H9 (cell line): ENCODE data around the gene BACH2. TPM values are rescaled to one million over a fixed set of nuclear protein-coding genes. Genes with fewer than 3 reads are reported as not detected.

Experiments used
- DNase-seq: peaks from one replicate; pipeline ENCODE4 v3.0.0-alpha.2; 2017
- H2AFZ ChIP-seq: one replicate; pipeline ENCODE4 v1.6.1; 2013; ENCODE audit warnings: mild to moderate bottlenecking, low read length, control low read depth, moderate library complexity
- H2AK5ac ChIP-seq: 2 replicates; pipeline ENCODE4 v1.6.1; 2013; ENCODE audit warnings: low read length, control low read depth, mixed read lengths; ENCODE audit not compliant: insufficient read length
- H2BK120ac ChIP-seq: one replicate; pipeline ENCODE4 v1.6.1; 2013; ENCODE audit warnings: low read depth, mild to moderate bottlenecking, low read length, control low read depth, inconsistent platforms; ENCODE audit not compliant: poor library complexity, severe bottlenecking
- H2BK12ac ChIP-seq: 2 replicates; pipeline ENCODE4 v1.6.1; 2013; ENCODE audit warnings: low read length, control low read depth, mixed read lengths, low read depth; ENCODE audit not compliant: insufficient read length
- H2BK15ac ChIP-seq: 2 replicates; pipeline ENCODE4 v1.6.1; 2013; ENCODE audit warnings: low read depth, low read length, control low read depth
- H2BK20ac ChIP-seq: one replicate; pipeline ENCODE4 v1.6.1; 2013; ENCODE audit warnings: low read depth, mild to moderate bottlenecking, low read length, control low read depth, inconsistent platforms; ENCODE audit not compliant: poor library complexity, severe bottlenecking
- H2BK5ac ChIP-seq: 2 replicates; pipeline ENCODE4 v1.6.1; 2013; ENCODE audit warnings: low read length, control low read depth, mixed read lengths; ENCODE audit not compliant: insufficient read length
- H3K14ac ChIP-seq: 2 replicates; pipeline ENCODE4 v1.6.1; 2013; ENCODE audit warnings: low read length, control low read depth; ENCODE audit not compliant: insufficient read depth
- H3K18ac ChIP-seq: 2 replicates; pipeline ENCODE4 v1.6.1; 2013; ENCODE audit warnings: low read depth, mild to moderate bottlenecking, mixed read lengths, low read length, control low read depth; ENCODE audit not compliant: insufficient read length
- H3K23ac ChIP-seq: 2 replicates; pipeline ENCODE4 v1.6.1; 2013; ENCODE audit warnings: low read length, control low read depth, mixed read lengths, low read depth; ENCODE audit not compliant: insufficient read length
- H3K23me2 ChIP-seq: 2 replicates; pipeline ENCODE4 v1.6.1; 2013; ENCODE audit warnings: low read depth, mild to moderate bottlenecking, mixed read lengths, low read length, control low read depth; ENCODE audit not compliant: insufficient read length, poor library complexity, severe bottlenecking
- H3K27ac ChIP-seq: 2 replicates; pipeline ENCODE4 v1.5.1; 2013; ENCODE audit warnings: low read length, control low read depth, mixed read lengths, low read depth; ENCODE audit not compliant: insufficient read length
- H3K27me3 ChIP-seq: 2 replicates; pipeline ENCODE4 v1.6.1; 2013; ENCODE audit warnings: low read length, control low read depth, inconsistent platforms; ENCODE audit not compliant: insufficient read depth
- H3K4ac ChIP-seq: 2 replicates; pipeline ENCODE4 v1.6.1; 2013; ENCODE audit warnings: low read depth, mild to moderate bottlenecking, control low read depth, inconsistent platforms, low read length, moderate library complexity
- H3K4me1 ChIP-seq: 2 replicates; pipeline ENCODE4 v1.6.1; 2013; ENCODE audit warnings: low read length, control low read depth, inconsistent platforms; ENCODE audit not compliant: insufficient read depth
- H3K4me2 ChIP-seq: 2 replicates; pipeline ENCODE4 v1.6.1; 2013; ENCODE audit warnings: low read length, control low read depth, mixed read lengths; ENCODE audit not compliant: insufficient read length, insufficient read depth
- H3K56ac ChIP-seq: 2 replicates; pipeline ENCODE4 v1.6.1; 2013; ENCODE audit warnings: low read depth, mild to moderate bottlenecking, mixed read lengths, low read length, control low read depth; ENCODE audit not compliant: insufficient read length
- H3K79me1 ChIP-seq: 2 replicates; pipeline ENCODE4 v1.6.1; 2013; ENCODE audit warnings: low read depth, mild to moderate bottlenecking, moderate library complexity, low read length, control low read depth, inconsistent platforms; ENCODE audit not compliant: insufficient read depth, poor library complexity, severe bottlenecking
- H3K79me2 ChIP-seq: 2 replicates; pipeline ENCODE4 v1.6.1; 2013; ENCODE audit warnings: low read length, control low read depth, inconsistent platforms; ENCODE audit not compliant: insufficient read depth
- H3K9ac ChIP-seq: 2 replicates; pipeline ENCODE4 v1.6.1; 2013; ENCODE audit warnings: low read length, control low read depth, mixed read lengths; ENCODE audit not compliant: insufficient read length; ENCODE audit errors: extremely low read depth
- H3K9me3 ChIP-seq: one replicate; pipeline ENCODE4 v1.6.1; 2013; ENCODE audit warnings: low read depth, low read length, inconsistent platforms; ENCODE audit not compliant: control insufficient read depth
- H3T11ph ChIP-seq: one replicate; pipeline ENCODE4 v1.6.1; 2013; ENCODE audit warnings: mild to moderate bottlenecking, low read length, control low read depth, inconsistent platforms
- H4K20me1 ChIP-seq: one replicate; pipeline ENCODE4 v1.6.1; 2013; ENCODE audit not compliant: control insufficient read depth, insufficient read length, insufficient read depth
- H4K5ac ChIP-seq: 2 replicates; pipeline ENCODE4 v1.6.1; 2013; ENCODE audit warnings: low read depth, mild to moderate bottlenecking, mixed read lengths, low read length, control low read depth; ENCODE audit not compliant: insufficient read length
- H4K8ac ChIP-seq: replicated peaks from 2 replicates; pipeline ENCODE4 v1.6.1; 2013; ENCODE audit warnings: low read length, control low read depth, mixed read lengths, low read depth; ENCODE audit not compliant: insufficient read length
- H4K91ac ChIP-seq: 2 replicates; pipeline ENCODE4 v1.6.1; 2013; ENCODE audit warnings: low read depth, mild to moderate bottlenecking, moderate library complexity, mixed read lengths, low read length, control low read depth; ENCODE audit not compliant: insufficient read length
- H3K27ac Mint-ChIP-seq, 3 experiments: 2 replicates in 2 of 3; 3 replicates in 1 of 3; pipeline ENCODE4 v1.8.0; 2020 to 2021; ENCODE audit warnings: mixed read lengths in 3 of 3, mild to moderate bottlenecking in 1 of 3, moderate library complexity in 1 of 3
- H3K27me3 Mint-ChIP-seq: 2 replicates; pipeline ENCODE4 v1.8.0; 2021; ENCODE audit warnings: low read depth, mild to moderate bottlenecking, moderate library complexity, mixed read lengths
- H3K36me3 Mint-ChIP-seq, 3 experiments: 2 replicates in 2 of 3; 3 replicates in 1 of 3; pipeline ENCODE4 v1.8.0; 2020 to 2021; ENCODE audit warnings: low read depth in 3 of 3, mixed read lengths in 3 of 3; ENCODE audit not compliant: insufficient read depth in 1 of 3
- H3K4me1 Mint-ChIP-seq, 2 experiments: 2 replicates each; pipeline ENCODE4 v1.8.0; 2020; ENCODE audit warnings: mixed read lengths in 2 of 2
- H3K4me3 Mint-ChIP-seq, 2 experiments: 2 replicates in 1 of 2; 3 replicates in 1 of 2; pipeline ENCODE4 v1.8.0; 2020 to 2021; ENCODE audit warnings: mild to moderate bottlenecking in 2 of 2, mixed read lengths in 2 of 2, moderate library complexity in 1 of 2
- H3K9me3 Mint-ChIP-seq, 2 experiments: 2 replicates in 1 of 2; 3 replicates in 1 of 2; pipeline ENCODE4 v1.8.0; 2020; ENCODE audit warnings: mild to moderate bottlenecking in 2 of 2, mixed read lengths in 2 of 2, moderate library complexity in 1 of 2
- WGBS: extraction: QIAGEN DNeasy Blood & Tissue Kit; methylation state at CpG from one replicate; pipeline ENCODE4 v1.1.7; 2013; ENCODE audit warnings: missing lambda C conversion rate, low lambda C conversion rate, mixed read lengths; ENCODE audit not compliant: insufficient read length; ENCODE audit errors: extremely low coverage; 5-methylcytosine and 5-hydroxymethylcytosine counted together
- total RNA-seq: library from RNA; stranded (reverse); gene quantifications from 2 replicates; pipeline ENCODE4 v1.2.1, GENCODE V29; 2021
- TF ChIP-seq, protein P1 (sequence below): fragments of 200-600 bp; sonication (generic); conservative IDR thresholded peaks from 3 replicates; pipeline ENCODE4 v1.8.0; 2021; ENCODE audit warnings: antibody characterized with exemption, mild to moderate bottlenecking

The BACH2 gene
- total RNA-seq, 1 experiment from 2014 or later: 2.0 TPM

- H2AK5ac ChIP-seq: no peak overlapping the region
- no peak overlapping the region for H2BK20ac ChIP-seq
- H3K27ac Mint-ChIP-seq: no peak overlapping the region
- TF ChIP-seq, protein P1, sequence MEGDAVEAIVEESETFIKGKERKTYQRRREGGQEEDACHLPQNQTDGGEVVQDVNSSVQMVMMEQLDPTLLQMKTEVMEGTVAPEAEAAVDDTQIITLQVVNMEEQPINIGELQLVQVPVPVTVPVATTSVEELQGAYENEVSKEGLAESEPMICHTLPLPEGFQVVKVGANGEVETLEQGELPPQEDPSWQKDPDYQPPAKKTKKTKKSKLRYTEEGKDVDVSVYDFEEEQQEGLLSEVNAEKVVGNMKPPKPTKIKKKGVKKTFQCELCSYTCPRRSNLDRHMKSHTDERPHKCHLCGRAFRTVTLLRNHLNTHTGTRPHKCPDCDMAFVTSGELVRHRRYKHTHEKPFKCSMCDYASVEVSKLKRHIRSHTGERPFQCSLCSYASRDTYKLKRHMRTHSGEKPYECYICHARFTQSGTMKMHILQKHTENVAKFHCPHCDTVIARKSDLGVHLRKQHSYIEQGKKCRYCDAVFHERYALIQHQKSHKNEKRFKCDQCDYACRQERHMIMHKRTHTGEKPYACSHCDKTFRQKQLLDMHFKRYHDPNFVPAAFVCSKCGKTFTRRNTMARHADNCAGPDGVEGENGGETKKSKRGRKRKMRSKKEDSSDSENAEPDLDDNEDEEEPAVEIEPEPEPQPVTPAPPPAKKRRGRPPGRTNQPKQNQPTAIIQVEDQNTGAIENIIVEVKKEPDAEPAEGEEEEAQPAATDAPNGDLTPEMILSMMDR: no peak
- peaks cover 14 to 25% (median 15%) of the 10 kb centered on the region in 3 experiments for H3K36me3 Mint-ChIP-seq
- no peak overlapping the region for H3T11ph ChIP-seq
- no peak overlapping the region for H3K18ac ChIP-seq
- H3K27ac ChIP-seq: no peak overlapping the region
- H3K79me2 ChIP-seq: no peaks in the 10 kb centered on the region
- DNase-seq: no peak
- H4K8ac ChIP-seq: no peak overlapping the region
- H3K9ac ChIP-seq: no peak overlapping the region
- no peak overlapping the region for H2AFZ ChIP-seq
- H3K56ac ChIP-seq: no peak overlapping the region
- no peak overlapping the region for H3K4me2 ChIP-seq
- H3K4ac ChIP-seq: no peak overlapping the region
- no peak overlapping the region for H4K5ac ChIP-seq
- no CpG with 5 or more reads among the region's 6 CpGs for WGBS
- no peaks in the 10 kb centered on the region for H3K27me3 ChIP-seq
- H4K91ac ChIP-seq: no peak overlapping the region
- no peak overlapping the region for H2BK5ac ChIP-seq
- no peak overlapping the region for H2BK12ac ChIP-seq
- H3K23me2 ChIP-seq: no peaks in the 10 kb centered on the region
- H2BK15ac ChIP-seq: no peak overlapping the region
- peaks cover 16% of the 10 kb centered on the region for H3K9me3 ChIP-seq
- H3K27me3 Mint-ChIP-seq: no peaks in the 10 kb centered on the region
- H3K4me1 ChIP-seq: no peaks in the 10 kb centered on the region
- no peaks in the 10 kb centered on the region for H4K20me1 ChIP-seq
- no peaks in the 10 kb centered on the region for H3K79me1 ChIP-seq
- peaks cover 17 to 18% of the 10 kb centered on the region in 2 experiments for H3K9me3 Mint-ChIP-seq
- no peak overlapping the region for H3K14ac ChIP-seq
- H3K23ac ChIP-seq: no peak overlapping the region
- H2BK120ac ChIP-seq: no peak overlapping the region
- H3K4me3 Mint-ChIP-seq: no peak overlapping the region
- H3K4me1 Mint-ChIP-seq: peaks cover 7% of the 10 kb centered on the region in 2 experiments; a peak in 2 of 4 replicates
Observed at GRCh38 chr6:90198758-90199425, 97.8 kb downstream of the BACH2 start.
